AG09319 (cell line): ENCODE results near the gene C19orf53.
A peak's percentile ranks its signal among the peaks of the same experiment; 100 is the strongest.
"Not testable (repeated sequence)": the region's sequence is repeated elsewhere in the genome, so short reads cannot be mapped to it uniquely, and the experiment has no call there.

Source experiments
- DNase-seq: peaks from one replicate; pipeline ENCODE4 v3.0.0-alpha.2; 2010; ENCODE audit warnings: low read depth; ENCODE audit errors: extremely low read depth
- TF ChIP-seq, protein P1 (sequence below): IDR thresholded peaks from 2 replicates; pipeline ENCODE4 v1.5.1; 2011; ENCODE audit warnings: low read depth, mild to moderate bottlenecking, inconsistent platforms, low read length, moderate library complexity

Gene C19orf53

DNA sequence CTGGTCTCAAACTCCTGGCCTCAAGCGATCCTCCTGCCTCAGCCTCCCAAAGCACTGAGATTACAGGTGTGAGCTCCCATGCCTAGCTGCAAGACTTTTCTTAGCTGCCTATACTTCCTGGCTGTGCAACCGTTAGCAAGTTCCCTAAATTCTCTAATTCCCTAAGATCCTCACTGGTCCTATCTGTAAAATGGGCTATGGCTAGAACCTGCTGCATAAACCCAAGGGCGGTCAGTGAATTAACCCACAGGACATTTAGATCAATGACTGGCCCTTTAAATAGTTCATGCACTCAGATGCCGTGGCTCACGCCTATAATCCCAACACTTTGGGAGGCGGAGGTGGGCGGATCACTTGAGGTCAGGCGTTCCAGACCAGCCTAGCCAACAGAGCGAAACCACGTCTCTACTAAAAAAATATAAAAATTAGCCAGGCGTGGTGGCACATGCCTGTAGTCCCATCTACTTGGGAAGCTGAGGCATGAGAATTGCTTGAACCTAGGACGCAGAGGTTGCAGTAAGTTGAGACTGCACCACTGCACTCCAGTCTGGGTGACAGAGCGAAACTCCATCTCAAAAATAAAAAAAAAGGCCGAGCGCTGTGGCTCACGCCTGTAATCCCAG lies 4.1 kb upstream of the C19orf53 start:
- TF ChIP-seq, protein P1, sequence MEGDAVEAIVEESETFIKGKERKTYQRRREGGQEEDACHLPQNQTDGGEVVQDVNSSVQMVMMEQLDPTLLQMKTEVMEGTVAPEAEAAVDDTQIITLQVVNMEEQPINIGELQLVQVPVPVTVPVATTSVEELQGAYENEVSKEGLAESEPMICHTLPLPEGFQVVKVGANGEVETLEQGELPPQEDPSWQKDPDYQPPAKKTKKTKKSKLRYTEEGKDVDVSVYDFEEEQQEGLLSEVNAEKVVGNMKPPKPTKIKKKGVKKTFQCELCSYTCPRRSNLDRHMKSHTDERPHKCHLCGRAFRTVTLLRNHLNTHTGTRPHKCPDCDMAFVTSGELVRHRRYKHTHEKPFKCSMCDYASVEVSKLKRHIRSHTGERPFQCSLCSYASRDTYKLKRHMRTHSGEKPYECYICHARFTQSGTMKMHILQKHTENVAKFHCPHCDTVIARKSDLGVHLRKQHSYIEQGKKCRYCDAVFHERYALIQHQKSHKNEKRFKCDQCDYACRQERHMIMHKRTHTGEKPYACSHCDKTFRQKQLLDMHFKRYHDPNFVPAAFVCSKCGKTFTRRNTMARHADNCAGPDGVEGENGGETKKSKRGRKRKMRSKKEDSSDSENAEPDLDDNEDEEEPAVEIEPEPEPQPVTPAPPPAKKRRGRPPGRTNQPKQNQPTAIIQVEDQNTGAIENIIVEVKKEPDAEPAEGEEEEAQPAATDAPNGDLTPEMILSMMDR, result no peak
- DNase-seq, result no peak

DNA sequence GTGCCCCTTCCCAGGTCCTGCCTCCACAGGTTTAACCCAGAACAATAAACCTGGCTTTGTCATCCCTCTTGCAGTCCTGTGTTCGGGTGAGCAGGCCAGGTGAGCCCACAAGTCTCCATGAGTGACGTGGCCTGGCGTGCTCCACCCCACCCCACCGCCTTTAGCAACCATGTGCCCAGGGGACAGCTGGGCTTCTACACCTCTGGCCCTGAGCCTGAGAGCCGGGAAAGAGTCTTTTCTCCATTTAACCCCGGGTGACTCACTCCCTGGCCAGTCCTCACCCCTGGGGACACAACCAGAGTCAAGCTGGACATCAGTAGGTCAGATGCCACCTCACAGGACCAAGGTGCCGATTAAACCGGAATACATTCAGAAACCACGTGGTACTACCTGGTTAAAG lies 4.1 kb downstream of the C19orf53 start:
- DNase-seq, result no peak

DNA sequence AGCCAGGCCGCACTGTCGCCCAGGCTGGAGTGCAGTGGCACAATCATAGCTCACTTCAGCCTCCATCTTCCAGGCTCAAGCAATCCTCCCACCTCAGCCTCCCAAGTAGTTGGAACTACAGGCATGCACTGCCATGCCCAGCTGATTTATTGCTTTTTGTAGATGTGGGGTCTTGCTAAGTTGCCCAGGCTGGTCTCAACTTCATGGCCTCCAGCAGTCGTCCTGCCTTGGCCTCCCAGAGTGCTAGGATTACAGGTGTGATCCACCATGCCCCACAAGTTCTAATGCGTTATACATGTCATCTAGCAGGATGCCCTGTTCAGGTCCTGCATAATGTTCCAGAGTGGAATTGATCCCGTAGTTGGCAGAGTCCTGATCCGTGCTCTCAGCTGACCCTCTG lies 4.6 kb downstream of the C19orf53 start:
- TF ChIP-seq, protein P1, result no peak
- DNase-seq, result no peak

More for the DNA sequence above, 4.1 kb downstream of the C19orf53 start:
- TF ChIP-seq, protein P1, result no peak

DNA sequence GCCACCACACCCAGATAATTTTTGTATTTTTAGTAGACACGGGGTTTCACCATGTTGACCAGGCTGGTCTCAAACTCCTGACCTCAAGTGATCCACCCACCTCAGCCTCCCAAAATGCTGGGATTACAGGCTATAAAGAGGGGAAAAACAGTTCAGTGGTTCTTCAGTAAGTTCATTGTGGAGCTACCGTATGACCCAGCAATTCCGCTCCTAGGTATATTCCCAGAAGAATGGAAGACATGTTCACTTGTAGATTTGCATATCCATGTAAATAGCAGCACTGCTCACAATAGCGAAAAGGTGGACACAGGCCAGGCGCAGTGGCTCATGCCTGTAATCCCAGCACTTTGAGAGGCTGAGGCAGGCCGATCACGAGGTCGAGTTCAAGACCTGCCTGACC lies 5.5 kb downstream of the C19orf53 start:
- not testable (repeated sequence) for DNase-seq

- TF ChIP-seq, protein P1, result no peak
- peak; percentile 83 for DNase-seq
These were observed 7.3 kb downstream of the C19orf53 start for GRCh38 chr19:13781547-13781946.

GRCh38 chr19:13782537-13782936 lies 8.3 kb downstream of the C19orf53 start:
- DNase-seq, result no peak
- TF ChIP-seq, protein P1, result no peak

GRCh38 chr19:13783565-13784500 lies 9.6 kb downstream of the C19orf53 start:
- no peak for DNase-seq
- TF ChIP-seq, protein P1, result no peak
